Panc1 (cell line): ENCODE results near the gene PLCH1. TPM values are rescaled to one million over a fixed set of nuclear protein-coding genes. Genes with fewer than 3 reads are reported as not detected.

Experiments
- ATAC-seq: fragments of 200-7000 bp; cut with Tn5 transposase; 2 replicates; pipeline ENCODE4 v1.9.1; 2020; ENCODE audit warnings: mild to moderate bottlenecking, moderate library complexity
- BruUV-seq: library from RNA; stranded (reverse); fragments of 400-500 nt; replicated peaks from 2 replicates; lab custom pipeline; 2021; lab: Mats Ljungman, UMichigan
- CTCF ChIA-PET: fragments of 300-600 bp; sonication (Branson Sonifier 250); formaldehyde crosslinking; loops from one replicate; lab custom pipeline; 2022; ENCODE audit warnings: antibody characterized with exemption; lab: Charles Lee
- POLR2A ChIA-PET: fragments of 300-600 bp; sonication (Branson Sonifier 250); formaldehyde crosslinking; loops from one replicate; lab custom pipeline; 2022; ENCODE audit warnings: antibody characterized with exemption; lab: Charles Lee
- DNase-seq: peaks from one replicate; pipeline ENCODE4 v3.0.0-alpha.2; 2010; ENCODE audit warnings: low read depth, low spot score
- H3K27ac ChIP-seq: 2 replicates; pipeline ENCODE4 v1.5.1; 2011; ENCODE audit warnings: mild to moderate bottlenecking, low read length, inconsistent platforms
- H3K27me3 ChIP-seq: fragments of 200-500 bp; sonication (Bioruptor generic); 2 replicates; pipeline ENCODE4 v1.6.0; 2014; ENCODE audit warnings: low read length, inconsistent platforms; ENCODE audit not compliant: control insufficient read depth, insufficient read depth
- H3K36me3 ChIP-seq: fragments of 200-500 bp; sonication (Bioruptor generic); 2 replicates; pipeline ENCODE4 v1.5.1; 2014; ENCODE audit warnings: inconsistent platforms, mild to moderate bottlenecking, low read length, moderate library complexity; ENCODE audit not compliant: control insufficient read depth, insufficient read depth
- H3K4me1 ChIP-seq: 2 replicates; pipeline ENCODE4 v1.5.1; 2011; ENCODE audit warnings: inconsistent platforms, mild to moderate bottlenecking, low read length, moderate library complexity; ENCODE audit not compliant: control insufficient read depth, insufficient read depth
- H3K4me3 ChIP-seq, 2 experiments: 2 replicates each; pipeline ENCODE4 v1.5.1; 2011 to 2012; ENCODE audit warnings: low read depth in 2 of 2, low read length in 2 of 2, mild to moderate bottlenecking in 2 of 2, inconsistent platforms in 1 of 2, moderate library complexity in 1 of 2
- H3K9me3 ChIP-seq: fragments of 200-500 bp; sonication (Bioruptor generic); 2 replicates; pipeline ENCODE4 v1.5.1; 2014; ENCODE audit warnings: low read depth, mild to moderate bottlenecking, inconsistent platforms, low read length, moderate library complexity; ENCODE audit not compliant: control insufficient read depth, insufficient read depth
- CTCF ChIP-seq: fragments of 450-650 bp; IDR thresholded peaks from 2 replicates; pipeline ENCODE4 v1.5.1; 2017; ENCODE audit warnings: mild to moderate bottlenecking
- POLR2AphosphoS5 ChIP-seq: IDR thresholded peaks from 2 replicates; pipeline ENCODE4 v1.6.1; 2012; ENCODE audit warnings: mild to moderate bottlenecking, low read depth, low read length, moderate library complexity
- REST ChIP-seq, 2 experiments: IDR thresholded peaks; 2 replicates each; pipeline ENCODE4 v1.6.1; 2011 to 2012; ENCODE audit warnings: low read depth in 2 of 2, control low read depth in 1 of 2, low read length in 1 of 2, mild to moderate bottlenecking in 1 of 2, moderate library complexity in 1 of 2; ENCODE audit not compliant: insufficient read depth in 1 of 2
- SIN3A ChIP-seq: IDR thresholded peaks from 2 replicates; pipeline ENCODE4 v1.6.1; 2012; ENCODE audit warnings: low read depth, mild to moderate bottlenecking, low read length, moderate library complexity, borderline replicate concordance; ENCODE audit not compliant: insufficient read depth
- TCF7L2 ChIP-seq: IDR thresholded peaks from 2 replicates; pipeline ENCODE4 v1.6.1; 2011; ENCODE audit warnings: mild to moderate bottlenecking, low read depth, low read length, inconsistent platforms
- in situ Hi-C: cut with HindIII; loops from 2 replicates; pipeline ENCODE4 v1.10.0; 2016; ENCODE audit warnings: low sequenced_read_pairs, low pct_unique_long_range_greater_than_20kb
- intact Hi-C: fragments of 100-400 bp; cut with micrococcal nuclease; formaldehyde crosslinking; loops from one replicate; pipeline ENCODE4 v1.10.0; 2022; ENCODE audit not compliant: unreplicated experiment
- total RNA-seq: library from RNA; stranded (reverse); gene quantifications from one replicate; pipeline ENCODE4 v1.2.1, GENCODE V29; 2021; ENCODE audit not compliant: unreplicated experiment

The PLCH1 gene
- total RNA-seq, 1 experiment from 2014 or later, result 0.03 TPM

- H3K36me3 ChIP-seq, result no peaks in the 10 kb centered on the region
- no TSS peak for BruUV-seq
- H3K9me3 ChIP-seq, result no peaks in the 10 kb centered on the region
- intact Hi-C loops, result no loop called here
- in situ Hi-C loops, result no loop called here
- no peak for DNase-seq
- no peak for TF ChIP-seq SIN3A
- no peak for TF ChIP-seq CTCF
- TF ChIP-seq TCF7L2, result no peak
- no peak for TF ChIP-seq POLR2AphosphoS5
- no peak for TF ChIP-seq REST (IDR thresholded peaks at IDR 0.05; ENCODE audit: insufficient read depth in 1 of 2, low read depth in 2 of 2, low read length in 1 of 2)
- no peaks in the 10 kb centered on the region for H3K4me1 ChIP-seq
- ChIA-PET POLR2A (no interaction called here), CTCF (interaction anchor here (0.6 kb wide), 1 partner anchor 311 kb away, joined by 3 read pairs; no protein-coding TSS in a partner anchor)
- H3K4me3 ChIP-seq, result no peak overlapping the region
- H3K27me3 ChIP-seq, result no peaks in the 10 kb centered on the region
- no peak overlapping the region for H3K27ac ChIP-seq
- ATAC-seq, result no peak
Observed at GRCh38 chr3:155377071-155377470, 367.8 kb downstream of the PLCH1 start.

- TF ChIP-seq POLR2AphosphoS5 (no peak), SIN3A (no peak), CTCF (no peak), TCF7L2 (no peak), REST (IDR thresholded peaks at IDR 0.05; ENCODE audit: insufficient read depth in 1 of 2, low read depth in 2 of 2, low read length in 1 of 2) (no peak)
- H3K9me3 ChIP-seq, result no peaks in the 10 kb centered on the region
- ATAC-seq (no peak), DNase-seq (no peak)
- intact Hi-C loops (no loop called here), in situ Hi-C loops (no loop called here)
- no peaks in the 10 kb centered on the region for H3K4me1 ChIP-seq
- H3K36me3 ChIP-seq, result no peaks in the 10 kb centered on the region
- POLR2A ChIA-PET, result interaction anchor here (0.5 kb wide), 1 partner anchor 327 kb away, joined by 3 read pairs; no protein-coding TSS in a partner anchor
- CTCF ChIA-PET, result no interaction called here
- no peak overlapping the region for H3K27ac ChIP-seq
- H3K27me3 ChIP-seq, result no peaks in the 10 kb centered on the region
- H3K4me3 ChIP-seq, result no peak overlapping the region
- BruUV-seq, result no TSS peak
Observed at GRCh38 chr3:155372281-155372680, 372.6 kb downstream of the PLCH1 start.
